Suprapubic skin (tissue), 4 donors: Measurements from ENCODE around the gene CHMP2B.

Experiments used
- EP300 ChIP-seq: sonication (generic); formaldehyde crosslinking; IDR thresholded peaks from one replicate; pipeline ENCODE4 v1.6.1; 2017; ENCODE audit warnings: antibody characterized with exemption
- POLR2AphosphoS5 ChIP-seq, 3 donors: sonication (generic); formaldehyde crosslinking; IDR thresholded peaks; one replicate each; pipeline ENCODE4 v1.6.1; 2017; ENCODE audit warnings: antibody characterized with exemption in 3 of 3
- TF ChIP-seq, protein P1 (sequence below), 2 donors: fragments of 200-600 bp in 1 of 2; fragments of 450-650 bp in 1 of 2; sonication (generic) in 1 of 2; IDR thresholded peaks; one replicate each; pipeline ENCODE4 v1.5.1; 2016 to 2019; ENCODE audit warnings: antibody characterized with exemption in 2 of 2, mild to moderate bottlenecking in 1 of 2, moderate library complexity in 1 of 2

GRCh38 chr3:87206070-87206469, 21.0 kb upstream of the CHMP2B start:
- TF ChIP-seq, protein P1, sequence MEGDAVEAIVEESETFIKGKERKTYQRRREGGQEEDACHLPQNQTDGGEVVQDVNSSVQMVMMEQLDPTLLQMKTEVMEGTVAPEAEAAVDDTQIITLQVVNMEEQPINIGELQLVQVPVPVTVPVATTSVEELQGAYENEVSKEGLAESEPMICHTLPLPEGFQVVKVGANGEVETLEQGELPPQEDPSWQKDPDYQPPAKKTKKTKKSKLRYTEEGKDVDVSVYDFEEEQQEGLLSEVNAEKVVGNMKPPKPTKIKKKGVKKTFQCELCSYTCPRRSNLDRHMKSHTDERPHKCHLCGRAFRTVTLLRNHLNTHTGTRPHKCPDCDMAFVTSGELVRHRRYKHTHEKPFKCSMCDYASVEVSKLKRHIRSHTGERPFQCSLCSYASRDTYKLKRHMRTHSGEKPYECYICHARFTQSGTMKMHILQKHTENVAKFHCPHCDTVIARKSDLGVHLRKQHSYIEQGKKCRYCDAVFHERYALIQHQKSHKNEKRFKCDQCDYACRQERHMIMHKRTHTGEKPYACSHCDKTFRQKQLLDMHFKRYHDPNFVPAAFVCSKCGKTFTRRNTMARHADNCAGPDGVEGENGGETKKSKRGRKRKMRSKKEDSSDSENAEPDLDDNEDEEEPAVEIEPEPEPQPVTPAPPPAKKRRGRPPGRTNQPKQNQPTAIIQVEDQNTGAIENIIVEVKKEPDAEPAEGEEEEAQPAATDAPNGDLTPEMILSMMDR (IDR thresholded peaks at IDR 0.05): no peak
- TF ChIP-seq POLR2AphosphoS5 (IDR thresholded peaks at IDR 0.05) (no peak), EP300 (no peak)
